Fibroblast of skin of right quadriceps (primary cell): ENCODE results near the gene FAF2.
"Not testable (repeated sequence)": the region's sequence is repeated elsewhere in the genome, so short reads cannot be mapped to it uniquely, and the experiment has no call there.

Experiments used
- DNase-seq: peaks from one replicate; pipeline ENCODE4 v3.0.0-alpha.2; 2013

Gene FAF2

DNA sequence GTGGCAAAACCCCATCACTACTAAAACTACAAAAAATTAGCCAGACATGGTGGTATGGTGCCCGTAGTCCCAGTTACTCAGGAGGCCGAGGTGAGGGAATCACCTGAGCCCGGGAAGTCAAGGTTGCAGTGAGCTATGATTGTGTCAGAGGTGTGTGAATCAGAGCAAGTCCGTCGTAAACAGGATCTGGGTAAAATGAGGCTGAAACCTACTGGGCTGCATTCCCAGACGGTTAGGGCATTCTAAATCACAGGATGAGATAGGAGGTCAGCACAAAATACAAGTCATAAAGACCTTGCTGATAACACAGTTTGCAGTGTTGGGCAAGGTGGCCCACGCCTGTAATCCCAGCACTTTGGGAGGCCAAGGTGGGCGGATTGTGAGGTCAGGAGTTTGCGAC is 29.9 kb upstream of the FAF2 start:
- DNase-seq = no peak

DNA sequence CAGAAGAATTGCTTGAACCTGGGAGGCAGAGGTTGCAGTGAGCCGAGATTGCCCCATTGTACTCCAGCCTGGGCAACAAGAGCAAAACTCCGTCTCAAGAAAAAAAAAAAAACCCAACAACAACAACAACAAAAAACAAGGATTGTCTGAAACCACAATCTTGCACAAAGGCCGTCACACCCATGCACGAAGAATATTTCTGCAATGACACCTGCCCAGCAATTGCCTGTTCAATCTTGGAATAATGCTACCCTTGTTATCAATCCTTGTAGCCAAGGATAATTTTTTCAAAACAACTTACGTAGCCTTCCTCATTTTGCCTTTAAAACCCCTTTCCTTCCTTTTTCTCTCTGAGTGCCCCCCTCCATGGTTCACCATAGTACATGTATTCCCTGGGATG is 28.1 kb upstream of the FAF2 start:
- no peak for DNase-seq

DNA sequence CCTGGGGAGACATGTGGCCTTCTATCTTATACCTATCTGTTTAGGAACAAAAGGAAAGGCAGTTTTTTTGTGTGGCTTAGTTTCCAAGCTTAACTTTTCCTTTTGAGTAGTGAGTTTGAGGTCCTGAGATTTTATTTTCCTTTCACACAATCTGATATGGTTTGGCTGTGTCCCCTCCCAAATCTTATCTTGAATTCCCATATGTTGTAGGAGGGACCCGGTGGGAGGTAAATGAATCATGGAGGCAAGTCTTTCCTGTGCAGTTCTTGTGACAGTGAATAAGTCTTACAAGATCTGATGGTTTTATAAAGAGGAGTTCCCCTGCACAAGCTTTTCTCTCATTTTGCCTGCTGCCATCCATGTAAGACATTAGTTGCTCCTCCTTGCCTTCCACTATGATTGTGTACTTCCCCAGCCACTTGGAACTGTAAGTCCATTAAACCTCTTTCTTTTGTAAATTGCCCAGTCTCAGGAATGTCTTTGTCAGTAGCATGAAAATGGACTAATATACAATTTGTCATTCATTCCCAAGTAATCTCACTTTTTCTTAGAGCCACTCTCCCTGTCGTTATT is 27.1 kb upstream of the FAF2 start:
- no peak for DNase-seq

DNA sequence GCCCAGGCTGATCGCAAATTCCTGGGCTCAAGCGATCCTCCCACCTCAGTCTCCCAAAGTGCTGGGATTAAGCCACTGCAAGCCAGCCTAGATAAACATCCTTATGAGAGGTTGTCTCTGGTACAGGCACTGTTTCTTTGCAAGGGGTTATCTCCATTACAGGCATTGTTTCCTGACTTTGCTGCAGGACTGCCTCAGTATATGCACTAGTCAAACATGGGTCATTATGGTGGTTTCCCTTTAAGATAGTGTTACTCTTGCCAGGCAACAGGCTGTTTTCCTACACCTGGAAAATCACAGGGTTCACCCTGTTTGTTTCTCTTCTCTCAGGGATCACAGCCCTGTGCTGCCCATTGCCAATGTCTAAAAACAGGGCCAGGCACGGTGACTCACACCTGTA is 24.0 kb upstream of the FAF2 start:
- no peak for DNase-seq

DNA sequence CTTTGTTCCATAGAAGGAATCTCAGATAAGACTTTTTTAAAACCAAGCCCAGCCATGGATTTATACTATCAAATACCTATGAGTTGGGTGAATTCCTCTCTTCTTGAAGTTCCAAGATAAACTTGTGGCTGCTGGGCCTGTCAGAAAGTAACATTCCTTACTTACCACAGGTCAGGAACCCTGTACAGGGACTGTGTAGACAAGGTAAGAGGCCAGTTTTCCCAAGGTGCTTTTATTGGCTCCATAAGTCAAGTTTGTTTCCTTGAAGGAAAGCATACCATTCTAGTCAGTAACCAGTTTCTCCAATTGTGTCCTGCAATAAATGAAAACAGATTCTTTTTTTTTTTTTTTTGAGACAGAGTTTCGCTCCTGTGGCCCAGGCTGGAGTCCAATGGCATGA is 23.0 kb upstream of the FAF2 start:
- peak; percentile 12 for DNase-seq

DNA sequence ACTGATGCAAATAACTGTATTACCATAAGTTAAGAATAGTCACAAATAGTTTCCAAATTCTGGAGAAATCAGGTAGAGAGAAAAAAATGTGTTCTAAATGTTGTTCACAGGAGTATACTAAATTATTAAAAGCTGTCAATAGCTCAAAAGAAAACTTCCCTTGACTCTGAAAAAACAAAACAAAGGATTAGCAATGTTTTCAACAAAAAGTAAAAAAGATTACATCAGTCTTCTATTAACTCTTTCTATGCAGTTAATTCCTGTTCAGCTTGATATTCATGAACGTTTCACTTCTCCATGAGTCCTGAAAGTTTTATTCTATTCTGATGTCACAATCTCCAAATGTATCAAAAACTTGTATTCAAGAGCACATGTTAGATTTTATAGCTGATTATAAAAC is 22.4 kb upstream of the FAF2 start:
- DNase-seq = no peak

DNA sequence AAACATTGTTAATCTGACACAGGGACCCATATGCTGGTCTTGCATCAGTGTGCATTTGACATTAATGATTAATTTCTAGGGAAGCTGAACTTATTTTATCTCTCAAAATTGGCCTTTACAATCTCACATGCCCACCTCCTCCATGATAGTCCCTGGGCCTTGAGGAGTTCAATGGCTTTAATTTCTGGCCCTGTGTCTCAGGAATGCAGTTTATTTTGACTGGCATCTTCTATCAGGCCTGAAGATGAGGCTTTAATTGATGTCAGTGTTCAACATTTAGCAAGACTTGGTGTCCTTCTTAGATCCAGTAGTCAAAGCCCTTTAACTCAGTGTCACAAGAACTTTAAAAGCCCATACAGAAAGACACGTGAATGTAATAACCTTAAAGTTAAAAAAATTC is 21.3 kb upstream of the FAF2 start:
- DNase-seq = no peak

DNA sequence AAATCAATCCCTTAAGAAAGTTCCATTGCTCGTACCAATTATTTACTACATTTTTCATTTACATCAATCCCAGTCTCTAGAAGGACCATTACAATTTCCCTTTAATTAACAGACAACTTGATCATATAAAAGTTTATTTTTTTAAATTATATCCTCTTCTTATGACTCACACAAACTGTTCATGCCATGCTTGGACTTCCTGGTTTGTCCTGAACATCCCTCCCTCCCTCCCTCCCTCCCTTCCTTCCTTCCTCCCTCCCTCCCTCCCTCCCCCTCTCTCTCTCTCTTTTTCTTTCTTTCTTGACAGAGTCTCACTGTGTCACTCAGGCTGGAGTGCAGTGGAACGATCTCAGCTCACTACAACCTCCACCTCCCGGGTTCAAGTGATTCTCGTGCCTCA is 20.2 kb upstream of the FAF2 start:
- no peak for DNase-seq

DNA sequence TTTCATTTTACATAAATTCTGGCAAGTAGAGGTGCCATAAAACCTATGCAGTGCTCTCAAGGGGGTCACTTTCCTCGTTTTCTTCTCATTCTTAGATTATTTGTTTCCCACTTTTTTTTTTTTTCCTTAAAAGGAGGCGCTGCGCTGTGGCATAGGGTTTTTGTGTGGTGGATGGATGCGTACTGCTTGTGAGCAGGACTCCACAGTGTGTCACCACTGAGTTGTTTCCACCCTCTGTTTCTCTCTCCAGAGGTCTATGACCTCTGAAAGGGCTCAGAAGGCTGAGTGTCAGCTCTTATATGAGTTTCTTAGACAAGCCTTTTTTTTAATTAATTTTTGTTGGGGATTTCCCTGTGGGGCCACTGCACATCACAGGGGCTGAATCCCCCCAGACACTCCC is 18.2 kb upstream of the FAF2 start:
- DNase-seq = no peak

DNA sequence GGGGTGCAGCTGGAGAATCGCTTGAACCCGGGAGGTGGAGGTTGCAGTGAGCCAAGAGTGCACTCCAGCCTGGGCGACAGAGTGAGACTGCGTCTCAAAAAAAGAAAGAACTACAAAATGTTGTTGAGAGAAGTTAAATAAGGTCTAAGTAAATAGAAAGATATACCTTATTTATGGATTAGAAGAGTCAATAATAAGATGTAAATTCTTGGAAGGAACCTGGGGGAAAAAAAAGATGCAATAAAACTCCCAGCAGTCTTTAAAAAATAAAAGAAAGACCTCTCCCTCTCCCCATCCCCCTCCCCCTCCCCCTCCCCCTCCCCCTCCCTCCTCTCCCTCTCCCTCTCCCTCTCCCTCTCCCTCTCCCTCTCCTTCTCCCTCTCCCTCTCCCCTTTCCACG is 15.5 kb upstream of the FAF2 start:
- DNase-seq = no peak

DNA sequence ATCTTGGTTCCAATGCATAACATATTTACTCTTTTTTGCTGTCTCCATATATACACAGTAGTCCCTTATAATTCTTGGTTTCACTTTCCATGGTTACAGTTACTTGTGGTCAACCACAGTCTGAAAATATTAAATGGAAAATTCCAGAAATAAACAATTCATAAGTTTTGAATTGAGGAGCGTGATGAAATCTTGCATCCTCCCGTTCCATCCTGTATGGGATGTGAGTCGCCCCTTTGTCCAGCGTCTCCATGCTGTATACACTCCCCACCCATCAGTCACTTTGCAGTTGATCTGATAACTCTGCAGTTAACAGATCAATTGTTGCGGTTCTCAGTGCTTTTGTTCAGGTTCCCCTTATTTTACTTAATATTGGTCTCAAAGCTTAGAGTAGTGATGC is 11.5 kb upstream of the FAF2 start:
- DNase-seq = peak; percentile 65

DNA sequence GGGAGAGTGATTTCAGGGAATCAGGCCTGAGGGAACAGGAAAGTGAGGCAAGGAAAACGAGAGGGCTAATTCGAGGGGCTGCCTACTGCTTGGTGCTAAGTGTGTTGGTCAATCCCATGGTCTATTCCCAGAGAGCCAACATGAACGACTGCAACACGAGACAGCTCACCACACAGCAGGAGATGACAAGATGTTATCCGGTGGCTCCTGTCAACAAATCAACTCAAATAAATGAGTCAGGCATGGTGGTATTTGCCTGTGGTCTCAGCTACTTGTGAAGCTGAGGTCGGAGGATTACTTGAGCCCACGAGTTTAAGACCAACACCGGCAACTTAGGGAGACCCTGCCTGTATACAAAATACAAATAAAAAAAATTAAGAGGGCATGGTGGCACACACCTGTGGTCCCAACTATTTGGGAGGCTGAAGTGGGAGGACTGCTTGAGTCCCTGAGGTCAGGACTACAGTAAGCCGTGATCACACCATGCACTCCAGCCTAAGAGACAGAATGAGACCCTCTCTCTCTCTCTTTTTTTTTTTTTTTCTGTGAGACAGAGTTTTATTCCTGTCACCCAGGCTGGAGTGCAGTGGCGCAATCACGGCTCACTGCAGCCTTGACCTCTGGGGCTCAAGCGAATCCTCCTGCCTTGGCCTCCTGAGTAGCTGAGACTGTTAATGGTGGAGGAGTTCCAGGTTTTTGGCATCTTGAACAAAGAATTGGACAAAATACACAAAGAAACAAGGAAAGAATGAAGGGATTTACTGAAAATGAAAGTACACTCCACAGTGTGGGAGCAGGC is 9.0 kb upstream of the FAF2 start:
- DNase-seq = peak; percentile 89

DNA sequence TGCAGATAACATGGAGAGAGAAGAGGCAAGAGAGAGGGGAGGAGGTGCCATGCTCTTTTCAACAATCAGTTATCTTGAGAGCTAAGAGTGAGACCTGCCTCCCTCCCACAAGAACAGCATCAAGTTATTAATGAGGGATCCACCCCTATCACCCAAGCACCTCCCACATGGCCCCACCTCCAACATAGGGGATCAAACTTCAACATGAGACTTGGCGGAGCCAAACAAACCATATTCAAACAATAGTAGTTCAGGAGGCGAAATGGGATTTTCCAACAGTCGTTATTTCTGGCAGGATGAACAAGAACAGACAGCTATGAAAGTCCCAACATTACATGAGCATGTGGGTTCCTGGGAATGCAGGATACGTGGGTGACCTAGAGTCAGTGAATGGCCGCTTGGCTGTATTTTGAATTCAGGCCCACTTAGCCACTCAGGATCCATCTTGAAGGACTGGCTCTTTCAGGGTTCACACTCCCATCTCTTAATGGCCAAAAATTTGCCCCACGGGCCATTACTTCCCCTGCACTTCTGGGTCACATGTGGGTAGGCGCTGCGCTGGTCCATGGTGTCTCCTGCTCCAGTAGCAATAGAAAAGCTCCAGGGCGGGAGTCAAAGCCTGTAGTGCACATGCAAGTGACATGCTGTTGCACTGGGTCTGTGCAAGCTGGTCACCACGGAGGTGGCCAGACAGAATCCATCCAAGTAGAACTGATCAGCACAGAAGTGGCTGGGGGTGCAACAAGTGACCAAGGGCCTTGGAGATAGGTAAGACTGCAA is 7.1 kb upstream of the FAF2 start:
- DNase-seq = no peak

DNA sequence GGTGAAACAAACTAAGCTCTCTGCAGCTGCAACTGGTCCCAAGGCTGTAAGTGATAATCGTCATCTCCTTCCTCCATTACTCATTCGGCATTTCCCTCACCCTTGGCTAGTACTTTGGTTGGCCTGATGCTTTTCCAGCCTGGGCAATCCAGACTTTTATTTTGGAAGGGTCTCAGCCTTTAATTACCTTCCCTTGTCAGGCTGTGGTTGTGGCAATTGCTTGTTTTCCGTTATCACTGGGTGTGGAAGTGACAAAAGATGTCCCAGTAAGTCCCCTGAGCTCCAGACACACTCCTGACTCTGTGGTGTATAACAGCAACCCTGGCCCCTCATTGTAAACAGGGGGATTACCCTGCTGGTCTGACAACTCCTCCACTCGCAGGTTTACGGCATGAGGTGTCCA is 6.3 kb upstream of the FAF2 start:
- peak; percentile 51 for DNase-seq

DNA sequence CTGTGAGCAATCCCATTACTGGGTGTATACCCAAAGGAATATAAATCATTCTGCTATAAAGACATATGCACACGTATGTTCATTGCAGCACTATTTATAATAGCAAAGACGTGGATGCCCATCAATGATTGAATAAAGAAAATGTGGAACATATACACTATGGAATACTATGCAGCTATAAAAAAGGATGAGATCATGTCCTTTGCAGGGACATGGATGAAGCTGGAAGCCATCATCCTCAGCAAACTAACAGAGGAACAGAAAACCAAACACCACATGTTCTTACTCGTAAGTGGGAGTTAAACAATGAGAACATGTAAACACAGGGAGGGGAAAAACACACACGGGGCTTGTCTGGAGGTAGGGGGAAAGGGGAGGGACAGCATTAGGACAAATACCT is 5.3 kb upstream of the FAF2 start:
- DNase-seq = not testable (repeated sequence)

DNA sequence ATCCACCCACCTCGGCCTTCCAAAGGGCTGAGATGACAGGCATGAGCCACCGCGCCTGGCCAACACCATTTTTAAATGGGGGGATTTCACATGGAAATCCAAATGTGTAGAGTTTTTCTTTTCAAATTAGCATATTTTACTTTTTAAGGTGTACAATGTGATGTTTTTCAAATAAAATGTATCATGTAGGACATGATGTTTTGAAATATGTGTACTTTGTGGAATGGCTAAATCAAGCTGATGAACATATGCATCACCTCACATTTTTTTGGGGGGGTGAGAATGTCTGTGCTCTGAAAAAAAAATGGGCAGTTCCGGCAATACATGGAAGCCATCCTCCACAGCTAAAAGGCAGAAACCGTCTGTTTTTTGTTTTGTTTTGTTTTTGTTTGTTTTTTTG is 3.4 kb upstream of the FAF2 start:
- no peak for DNase-seq

DNA sequence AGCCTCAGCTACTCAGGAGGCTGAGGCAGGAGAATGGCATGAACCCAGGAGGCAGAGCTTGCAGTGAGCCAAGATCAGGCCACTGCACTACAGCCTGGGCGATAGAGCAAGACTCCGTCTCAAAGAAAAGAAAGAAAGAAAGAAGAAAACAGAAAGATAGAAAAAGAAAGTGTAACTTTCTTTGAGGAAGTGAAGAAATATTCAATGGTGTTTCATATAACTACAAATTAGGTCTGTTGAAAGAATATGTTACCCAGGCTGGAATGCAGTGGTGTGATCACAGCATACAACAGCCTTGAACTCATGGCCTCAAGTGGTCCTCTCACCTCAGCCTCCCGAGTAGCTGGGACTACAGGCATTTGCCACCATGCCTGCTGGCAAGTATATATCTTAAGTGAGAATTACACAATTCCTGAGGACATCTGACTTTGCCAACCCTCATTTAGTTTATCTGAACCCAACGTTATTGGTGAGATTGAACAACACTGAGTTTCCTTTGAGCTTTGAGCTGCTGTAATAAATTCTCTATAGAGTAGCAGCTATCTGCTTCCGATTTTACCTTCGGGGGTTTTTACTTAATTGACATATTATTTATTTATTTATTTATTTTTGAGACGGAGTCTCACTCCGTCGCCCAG is 2.0 kb upstream of the FAF2 start:
- DNase-seq = no peak

DNA sequence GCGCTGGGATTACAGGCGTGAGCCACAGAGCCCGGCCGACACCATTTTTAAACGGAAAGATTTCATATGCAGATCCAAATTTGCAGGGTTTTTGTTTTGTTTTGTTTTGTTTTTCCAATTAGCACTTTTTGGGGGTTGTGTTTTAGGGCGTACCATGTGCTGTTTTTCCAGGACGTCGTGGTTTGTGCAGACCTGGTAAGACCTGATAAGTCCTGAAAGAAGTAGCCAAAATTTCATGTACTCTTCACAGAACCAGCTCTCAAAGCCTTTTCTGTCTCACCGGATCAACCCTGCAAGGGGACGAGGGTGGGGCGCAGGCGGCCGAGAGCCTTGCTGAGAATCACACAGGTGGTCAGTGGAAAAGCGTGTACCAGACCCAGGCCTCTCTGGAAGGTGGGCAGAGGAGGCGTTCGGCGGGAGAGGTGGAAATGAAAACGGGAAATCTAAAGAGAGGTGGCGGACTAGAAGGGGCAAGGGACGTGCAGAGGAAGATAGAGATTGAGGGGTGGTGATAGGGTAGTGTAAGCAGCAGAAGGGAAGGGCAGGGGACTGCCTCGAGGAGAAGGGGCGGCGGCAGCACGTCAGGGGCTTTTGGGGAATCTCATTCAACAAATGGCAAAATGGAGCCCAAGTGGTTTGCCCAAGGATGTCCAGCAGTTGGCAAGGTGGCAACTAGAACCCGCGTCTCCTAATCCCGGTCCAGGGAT is 1.1 kb upstream of the FAF2 start:
- no peak for DNase-seq

DNA sequence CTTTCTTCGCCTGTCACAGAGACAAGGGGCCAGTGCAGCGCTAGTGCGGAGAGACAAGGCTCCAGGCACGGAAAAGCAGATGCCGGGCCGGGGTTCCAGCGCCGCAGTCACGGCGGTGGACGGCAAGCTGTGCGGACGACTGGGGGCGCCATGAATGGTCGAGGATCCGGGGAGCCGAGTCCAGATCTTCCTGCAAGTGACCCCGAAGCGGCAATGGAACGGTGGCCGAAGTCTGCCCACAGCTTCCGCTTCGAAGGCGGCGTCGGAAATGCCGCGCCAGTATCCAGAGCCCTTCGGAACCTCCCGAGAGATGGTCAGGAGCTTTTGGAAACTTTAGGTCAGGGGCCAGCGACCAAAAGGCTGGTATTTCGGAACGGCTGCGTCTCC is 601 bp upstream of the FAF2 start:
- DNase-seq = no peak

DNA sequence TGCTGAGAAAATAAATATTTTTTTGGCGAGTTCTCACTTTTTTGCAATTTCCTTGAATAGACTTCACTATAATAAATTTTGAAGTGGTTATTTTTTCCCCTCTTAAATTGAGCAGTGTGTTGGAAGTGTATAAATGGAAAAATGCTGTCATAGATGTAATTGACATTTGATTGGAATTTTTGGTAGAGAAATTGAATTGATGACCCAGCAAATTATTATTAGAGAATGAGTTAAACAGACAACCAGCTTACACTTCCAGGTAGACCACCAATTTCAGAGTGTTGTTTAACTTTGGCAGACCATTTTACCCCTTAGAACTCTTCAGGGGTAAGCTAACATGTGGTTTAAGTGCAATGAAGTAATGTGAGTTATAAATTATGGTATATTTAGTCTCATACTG is 1.9 kb downstream of the FAF2 start:
- no peak for DNase-seq

DNA sequence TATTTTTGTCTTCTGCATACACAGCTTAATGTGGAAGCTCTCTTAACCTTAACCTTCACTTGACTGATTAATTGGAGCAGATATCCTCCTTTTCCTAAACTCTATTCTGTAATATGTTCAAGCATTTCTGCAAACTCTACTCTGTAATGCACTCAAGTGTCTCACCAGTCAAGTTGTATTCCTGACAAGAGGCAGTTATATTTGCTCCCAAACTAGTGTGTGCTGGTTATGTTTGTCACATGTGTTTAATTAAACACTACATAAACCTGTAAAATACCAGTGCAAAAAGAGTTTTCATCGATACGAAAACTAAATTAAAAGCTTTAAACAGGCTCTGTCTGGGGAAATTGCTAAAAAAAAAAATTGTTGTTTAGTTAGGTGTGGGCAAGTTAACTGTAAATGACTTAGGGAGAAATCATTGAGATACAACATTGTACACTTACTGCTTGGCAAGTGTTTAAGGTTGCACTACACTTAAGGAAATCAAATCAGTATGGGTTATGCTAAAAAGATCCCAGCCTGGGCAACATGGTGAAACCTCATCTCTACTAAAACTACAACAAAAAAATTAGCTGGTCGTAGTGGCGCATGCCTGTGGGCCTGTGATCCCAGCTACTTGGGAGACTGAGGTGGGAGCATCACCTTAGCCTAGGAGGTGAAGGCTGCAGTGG is 6.7 kb downstream of the FAF2 start:
- no peak for DNase-seq

DNA sequence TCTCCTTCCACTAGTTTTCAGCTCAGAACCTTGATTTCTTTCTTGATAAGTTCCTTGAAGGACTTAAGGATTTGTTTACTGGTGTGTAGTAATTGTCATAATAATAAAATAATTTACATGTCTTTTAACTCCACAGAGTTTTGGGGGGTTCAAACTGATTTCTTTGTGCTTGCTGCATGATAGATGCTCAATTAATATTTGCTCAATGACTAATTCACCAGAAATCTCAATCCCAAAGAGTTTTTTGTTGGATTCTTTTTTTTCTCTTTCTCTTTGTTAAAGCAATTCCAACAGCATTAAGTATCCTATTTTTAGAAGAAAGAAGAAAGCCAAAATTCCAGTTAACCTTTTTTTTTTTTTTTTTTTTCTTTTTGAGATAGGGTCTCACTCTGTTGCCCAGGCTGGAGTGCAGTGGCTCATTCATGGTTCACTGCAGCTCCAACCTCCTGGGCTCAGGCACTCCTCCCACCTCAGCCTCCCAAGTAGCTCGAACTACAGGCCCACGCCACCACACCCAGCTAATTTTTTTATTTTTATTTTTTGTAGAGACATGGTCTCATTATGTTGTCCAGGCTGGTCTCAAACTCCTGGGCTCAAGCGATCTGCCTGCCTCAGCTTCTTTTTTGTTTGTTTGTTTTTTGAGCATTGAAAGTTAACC is 10.8 kb downstream of the FAF2 start:
- DNase-seq = no peak
